Esophagus muscularis mucosa (tissue), 4 donors: ENCODE measurements around the gene TGM5. TPM values are rescaled to one million over a fixed set of nuclear protein-coding genes. Genes with fewer than 3 reads are reported as not detected.
A peak's percentile ranks its signal among the peaks of the same experiment; 100 is the strongest.
"Not testable (repeated sequence)": the region's sequence is repeated elsewhere in the genome, so short reads cannot be mapped to it uniquely, and the experiment has no call there.

Experiments
- DNase-seq: peaks from one replicate; pipeline ENCODE4 v3.0.0-alpha.2; 2017; ENCODE audit errors: extremely low spot score
- H3K27ac ChIP-seq, 4 donors: fragments of 200-600 bp; sonication (generic); replicated peaks in 1 of 4; 1 replicate in 3 of 4; 2 replicates in 1 of 4; pipeline ENCODE4 v1.5.1; 2016 to 2019; ENCODE audit warnings: mild to moderate bottlenecking in 1 of 4
- H3K27me3 ChIP-seq, 4 donors: fragments of 200-600 bp; sonication (generic); one replicate each; pipeline versions ENCODE4 v1.5.1 to v1.6.0; 2016 to 2019
- H3K36me3 ChIP-seq, 4 donors: fragments of 200-600 bp; sonication (generic); one replicate each; pipeline ENCODE4 v1.5.1; 2016 to 2019
- H3K4me1 ChIP-seq, 4 donors: fragments of 200-600 bp; sonication (generic); one replicate each; pipeline ENCODE4 v1.5.1; 2016 to 2019
- H3K4me3 ChIP-seq, 4 donors: fragments of 200-600 bp; sonication (generic); 1 replicate in 2 of 4; 2 replicates in 2 of 4; pipeline ENCODE4 v1.5.1; 2016 to 2019; ENCODE audit warnings: mild to moderate bottlenecking in 4 of 4, moderate library complexity in 1 of 4
- H3K9me3 ChIP-seq, 4 donors: fragments of 200-600 bp; sonication (generic); 1 replicate in 3 of 4; 2 replicates in 1 of 4; pipeline ENCODE4 v1.5.1; 2016 to 2019
- EP300 ChIP-seq: sonication (generic); formaldehyde crosslinking; IDR thresholded peaks from one replicate; pipeline ENCODE4 v1.6.1; 2017; ENCODE audit warnings: antibody characterized with exemption
- POLR2A ChIP-seq: fragments of 450-650 bp; IDR thresholded peaks from one replicate; pipeline ENCODE4 v1.6.1; 2017; ENCODE audit warnings: antibody characterized with exemption, moderate library complexity, mild to moderate bottlenecking, low read depth
- POLR2AphosphoS5 ChIP-seq, 2 donors: sonication (generic); formaldehyde crosslinking; IDR thresholded peaks; one replicate each; pipeline ENCODE4 v1.6.1; 2017; ENCODE audit warnings: antibody characterized with exemption in 2 of 2
- WGBS: methylation state at CpG from one replicate; pipeline ENCODE4 v1.1.5; 2018; 5-methylcytosine and 5-hydroxymethylcytosine counted together
- intact Hi-C: fragments of 100-400 bp; cut with DNase I; formaldehyde crosslinking; loops from one replicate; pipeline ENCODE4 v1.15.1; 2023
- total RNA-seq, 4 donors: library from RNA; depleted of rRNA; stranded (reverse); fragments of >200 nt; gene quantifications; one replicate each; pipeline versions ENCODE4 v1.1.0 to v1.2.1, GENCODE V29; 2016
- TF ChIP-seq, protein P1 (sequence below), 3 experiments: fragments of 200-600 bp in 2 of 3; fragments of 450-650 bp in 1 of 3; sonication (generic) in 2 of 3; IDR thresholded peaks; one replicate each; pipeline ENCODE4 v1.5.1; 2017 to 2019; ENCODE audit warnings: antibody characterized with exemption in 3 of 3, mild to moderate bottlenecking in 2 of 3, moderate library complexity in 1 of 3

TGM5 gene
- total RNA-seq, 4 donors from 2014 or later: under 0.01 to 0.91 (median 0.25) TPM

DNA sequence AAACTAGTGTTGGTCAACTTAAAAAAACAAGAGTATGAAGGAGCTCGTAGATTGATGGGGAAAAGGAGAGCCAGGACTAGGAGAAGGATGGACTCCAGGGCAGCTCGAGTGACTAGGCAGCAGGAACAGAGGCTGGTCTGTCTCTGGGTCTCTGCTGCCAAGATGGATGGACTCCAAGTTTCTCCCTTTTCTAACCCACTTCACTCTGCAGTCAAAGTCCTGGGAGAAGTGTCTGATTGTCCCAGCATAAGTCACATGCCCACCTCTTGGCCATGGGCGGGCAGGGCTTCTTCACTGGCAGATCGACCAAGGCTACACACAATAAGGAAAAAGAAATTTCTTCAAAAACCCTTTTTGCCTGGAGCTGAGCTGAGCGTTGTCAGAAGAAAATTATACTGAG, 36.8 kb downstream of the TGM5 start:
- intact Hi-C loops: no loop called here
- peak overlapping the region in 3 of 4 donors; percentile 27 to 45 (median 27) for H3K27ac ChIP-seq

DNA sequence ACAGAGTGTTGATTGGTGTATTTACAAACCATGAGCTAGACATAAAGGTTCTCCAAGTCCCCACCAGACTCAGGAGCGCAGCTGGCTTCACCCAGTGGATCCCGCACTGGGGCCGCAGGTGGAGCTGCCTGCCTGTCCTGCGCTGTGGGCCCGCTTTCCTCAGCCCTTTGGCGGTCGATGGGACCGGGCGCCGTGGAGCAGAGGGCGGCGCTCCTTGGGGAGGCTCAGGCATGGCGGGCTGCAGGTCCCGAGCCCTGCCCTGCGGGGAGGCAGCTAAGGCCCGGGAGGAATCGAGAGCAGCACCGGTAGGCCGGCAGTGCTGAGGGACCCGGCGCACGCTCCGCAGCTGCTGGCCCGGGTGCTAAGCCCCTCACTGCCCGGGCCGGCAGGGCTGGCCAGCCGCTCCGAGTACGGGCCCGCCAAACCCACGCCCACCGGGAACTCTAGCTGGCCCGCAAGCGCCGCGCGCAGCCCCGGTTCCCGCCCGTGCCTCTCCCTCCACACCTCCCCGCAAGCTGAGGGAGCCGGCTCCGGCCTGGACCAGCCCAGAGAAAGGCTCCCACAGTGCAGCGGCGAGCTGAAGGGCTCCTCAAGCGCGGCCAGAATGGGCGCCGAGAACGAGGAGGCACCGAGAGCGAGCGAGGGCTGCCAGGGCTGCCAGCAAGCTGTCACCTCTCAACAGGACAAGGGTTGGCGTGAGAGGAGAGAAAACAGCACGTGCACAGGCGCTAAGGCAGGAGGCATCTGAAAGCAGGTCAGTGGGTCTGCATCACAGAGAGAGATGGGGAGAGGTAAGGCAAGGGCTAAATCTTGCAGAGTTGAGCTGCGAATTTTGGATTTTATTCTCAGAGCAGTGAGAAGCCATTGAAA, 40.1 kb downstream of the TGM5 start:
- Histone ChIP-seq H3K9me3 (no peaks in the 10 kb centered on the region), H3K36me3 (no peaks in the 10 kb centered on the region), H3K4me1 (peaks cover 0 to 5% (median 0%) of the 10 kb centered on the region in 4 donors), H3K4me3 (no peak overlapping the region), H3K27ac (no peak overlapping the region), H3K27me3 (peaks cover 0 to 5% (median 2%) of the 10 kb centered on the region in 4 donors)
- intact Hi-C loops: no loop called here
- DNase-seq: no peak
- WGBS: 94% methylated on average over 24 of the region's 57 CpGs
- TF ChIP-seq, protein P1, sequence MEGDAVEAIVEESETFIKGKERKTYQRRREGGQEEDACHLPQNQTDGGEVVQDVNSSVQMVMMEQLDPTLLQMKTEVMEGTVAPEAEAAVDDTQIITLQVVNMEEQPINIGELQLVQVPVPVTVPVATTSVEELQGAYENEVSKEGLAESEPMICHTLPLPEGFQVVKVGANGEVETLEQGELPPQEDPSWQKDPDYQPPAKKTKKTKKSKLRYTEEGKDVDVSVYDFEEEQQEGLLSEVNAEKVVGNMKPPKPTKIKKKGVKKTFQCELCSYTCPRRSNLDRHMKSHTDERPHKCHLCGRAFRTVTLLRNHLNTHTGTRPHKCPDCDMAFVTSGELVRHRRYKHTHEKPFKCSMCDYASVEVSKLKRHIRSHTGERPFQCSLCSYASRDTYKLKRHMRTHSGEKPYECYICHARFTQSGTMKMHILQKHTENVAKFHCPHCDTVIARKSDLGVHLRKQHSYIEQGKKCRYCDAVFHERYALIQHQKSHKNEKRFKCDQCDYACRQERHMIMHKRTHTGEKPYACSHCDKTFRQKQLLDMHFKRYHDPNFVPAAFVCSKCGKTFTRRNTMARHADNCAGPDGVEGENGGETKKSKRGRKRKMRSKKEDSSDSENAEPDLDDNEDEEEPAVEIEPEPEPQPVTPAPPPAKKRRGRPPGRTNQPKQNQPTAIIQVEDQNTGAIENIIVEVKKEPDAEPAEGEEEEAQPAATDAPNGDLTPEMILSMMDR (IDR thresholded peaks at IDR 0.05): no peak
- no peak for TF ChIP-seq POLR2A
- no peak for TF ChIP-seq POLR2AphosphoS5 (IDR thresholded peaks at IDR 0.05)
- no peak for TF ChIP-seq EP300

More for the DNA sequence above, 36.8 kb downstream of the TGM5 start:
- 79% methylated on average over 5 of the region's 5 CpGs for WGBS
- H3K36me3 ChIP-seq: no peaks in the 10 kb centered on the region
- H3K4me1 ChIP-seq: peaks cover 0 to 5% (median 0%) of the 10 kb centered on the region in 4 donors
- H3K27me3 ChIP-seq: peaks cover 0 to 6% (median 2%) of the 10 kb centered on the region in 4 donors
- H3K4me3 ChIP-seq: no peak overlapping the region
- no peak for TF ChIP-seq POLR2A
- TF ChIP-seq, protein P1 (IDR thresholded peaks at IDR 0.05): no peak
- no peak for TF ChIP-seq EP300
- TF ChIP-seq POLR2AphosphoS5 (IDR thresholded peaks at IDR 0.05): no peak
- DNase-seq: no peak
- H3K9me3 ChIP-seq: no peaks in the 10 kb centered on the region

DNA sequence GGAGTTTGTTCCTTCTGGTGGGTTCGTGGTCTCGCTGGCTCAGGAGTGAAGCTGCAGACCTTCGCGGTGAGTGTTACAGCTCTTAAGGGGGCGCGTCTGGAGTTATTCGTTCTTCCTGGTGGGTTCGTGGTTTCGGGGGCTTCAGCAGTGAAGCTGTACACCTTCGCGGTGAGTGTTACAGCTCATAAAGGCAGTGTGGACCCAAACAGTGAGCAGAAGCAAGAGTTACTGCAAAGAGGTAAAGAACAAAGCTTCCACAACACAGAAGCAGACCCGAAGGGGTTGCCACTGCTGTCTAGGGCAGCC, 40.8 kb downstream of the TGM5 start:
- H3K36me3 ChIP-seq, intact Hi-C loops, H3K4me1 ChIP-seq, H3K4me3 ChIP-seq, H3K27ac ChIP-seq, H3K9me3 ChIP-seq, H3K27me3 ChIP-seq, DNase-seq: not testable (repeated sequence)
- WGBS: 88% methylated on average over 12 of the region's 12 CpGs

DNA sequence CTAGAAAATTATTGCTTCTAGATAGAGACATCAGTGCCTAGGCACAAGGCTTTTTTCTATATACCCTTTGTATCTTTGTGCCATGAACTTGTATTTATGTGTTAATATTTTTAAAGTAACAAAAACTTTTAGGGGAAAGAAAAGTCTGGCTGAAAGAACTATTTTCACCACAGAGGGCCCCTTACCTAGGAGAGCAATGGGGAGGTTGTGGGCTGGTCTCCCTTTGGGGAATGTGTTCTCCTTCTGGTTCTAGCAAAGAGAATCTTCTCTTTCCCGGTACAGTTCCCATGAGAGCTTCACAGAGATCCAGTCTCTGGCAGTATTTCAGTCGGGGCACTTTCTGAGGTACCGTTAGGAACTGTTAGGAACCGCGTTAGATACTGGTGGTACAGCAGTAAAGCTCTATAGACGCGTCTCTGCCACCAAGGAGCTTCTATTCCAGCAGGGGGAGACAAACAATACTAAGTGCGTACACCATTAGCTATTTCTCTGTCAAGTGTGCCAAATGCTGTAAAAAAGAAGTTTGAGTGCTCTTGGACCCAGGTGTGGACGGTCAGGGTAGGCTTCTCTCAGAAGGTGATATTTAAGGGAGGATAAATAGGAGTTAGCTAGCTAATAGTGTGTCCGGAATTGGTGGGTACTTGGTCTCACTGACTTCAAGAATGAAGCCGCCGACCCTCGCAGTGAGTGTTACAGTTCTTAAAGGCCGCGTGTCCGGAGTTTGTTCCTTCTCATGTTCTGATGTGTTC, 41.4 kb downstream of the TGM5 start:
- Histone ChIP-seq H3K27me3 (peaks cover 0 to 7% (median 2%) of the 10 kb centered on the region in 4 donors), H3K9me3 (no peaks in the 10 kb centered on the region), H3K4me1 (peaks cover 0 to 5% (median 0%) of the 10 kb centered on the region in 4 donors), H3K27ac (no peak overlapping the region), H3K36me3 (no peaks in the 10 kb centered on the region), H3K4me3 (no peak overlapping the region)
- TF ChIP-seq POLR2A (no peak), POLR2AphosphoS5 (IDR thresholded peaks at IDR 0.05) (no peak)
- TF ChIP-seq, protein P1 (IDR thresholded peaks at IDR 0.05): peak; percentile 51 to 71 (median 58)
- no peak for DNase-seq
- intact Hi-C loops: no loop called here
- 53% methylated on average over 16 of the region's 16 CpGs for WGBS

DNA sequence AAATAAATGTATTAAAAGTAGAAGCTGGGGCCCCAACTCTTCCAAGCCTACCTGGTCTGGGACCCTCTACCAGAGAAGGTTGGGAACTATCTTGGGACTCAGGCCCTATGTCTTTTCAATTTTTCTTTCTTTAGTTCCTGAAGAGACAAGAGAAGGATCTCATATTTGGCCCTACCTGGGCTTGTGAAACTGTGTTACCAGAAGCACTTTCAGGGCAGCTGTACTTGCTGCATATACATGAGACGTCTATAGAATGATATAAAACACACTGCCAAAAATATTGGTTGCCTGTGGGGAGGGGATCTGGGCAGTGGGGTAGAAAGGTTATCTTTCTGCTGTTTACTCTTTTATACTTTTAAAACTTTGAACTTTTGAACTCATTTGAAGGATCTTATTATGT, 45.3 kb downstream of the TGM5 start:
- no peak for DNase-seq
- Histone ChIP-seq H3K36me3 (no peaks in the 10 kb centered on the region), H3K4me3 (no peak overlapping the region), H3K9me3 (no peaks in the 10 kb centered on the region), H3K27ac (no peak overlapping the region), H3K4me1 (no peaks in the 10 kb centered on the region), H3K27me3 (peaks cover 0 to 14% (median 0%) of the 10 kb centered on the region in 4 donors)
- 84% methylated on average over 1 of the region's 1 CpG for WGBS
- intact Hi-C loops: loop anchor here (5.0 kb wide), 1 partner anchor 66 kb away; no protein-coding TSS in a partner anchor
- TF ChIP-seq POLR2A: no peak
- TF ChIP-seq EP300: no peak
